Astrocyte of the cerebellum (primary cell): Measurements from ENCODE around the gene KIF1A.

ENCODE experiments used
- DNase-seq: peaks from one replicate; pipeline ENCODE4 v3.0.0-alpha.2; 2011; ENCODE audit warnings: low read depth
- H3K4me3 ChIP-seq: 2 replicates; pipeline ENCODE4 v1.5.1; 2011; ENCODE audit warnings: mild to moderate bottlenecking, low read depth, low read length, moderate library complexity
- in situ Hi-C: cut with HindIII; loops from 2 replicates; pipeline ENCODE4 v1.10.0; 2017; ENCODE audit warnings: low sequenced_read_pairs
- TF ChIP-seq, protein P1 (sequence below): IDR thresholded peaks from 2 replicates; pipeline ENCODE4 v1.5.1; 2012; ENCODE audit warnings: low read length, low read depth, moderate library complexity, mild to moderate bottlenecking; ENCODE audit errors: missing control alignments

KIF1A gene

DNA sequence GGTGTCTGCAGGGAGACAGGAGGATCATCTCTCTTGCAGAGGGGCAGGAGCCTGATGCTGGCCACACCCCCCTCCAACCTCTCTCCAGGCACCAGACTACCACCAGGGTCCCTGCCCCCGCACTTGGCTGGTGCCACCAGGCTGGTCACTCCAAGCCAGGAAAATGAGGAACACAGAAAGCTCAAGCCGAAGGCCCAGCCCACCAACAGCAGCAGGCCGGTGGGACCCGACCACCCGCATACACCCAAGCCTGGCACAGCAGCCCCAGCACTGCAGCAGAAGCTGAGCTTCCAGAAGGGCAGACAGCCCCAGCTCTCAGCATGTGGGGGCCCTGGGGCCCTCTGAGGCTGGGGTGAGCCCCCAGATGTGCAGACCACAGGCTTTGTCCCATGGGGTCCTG is 52.7 kb downstream of the KIF1A start:
- in situ Hi-C loops, result no loop called here
- TF ChIP-seq, protein P1, sequence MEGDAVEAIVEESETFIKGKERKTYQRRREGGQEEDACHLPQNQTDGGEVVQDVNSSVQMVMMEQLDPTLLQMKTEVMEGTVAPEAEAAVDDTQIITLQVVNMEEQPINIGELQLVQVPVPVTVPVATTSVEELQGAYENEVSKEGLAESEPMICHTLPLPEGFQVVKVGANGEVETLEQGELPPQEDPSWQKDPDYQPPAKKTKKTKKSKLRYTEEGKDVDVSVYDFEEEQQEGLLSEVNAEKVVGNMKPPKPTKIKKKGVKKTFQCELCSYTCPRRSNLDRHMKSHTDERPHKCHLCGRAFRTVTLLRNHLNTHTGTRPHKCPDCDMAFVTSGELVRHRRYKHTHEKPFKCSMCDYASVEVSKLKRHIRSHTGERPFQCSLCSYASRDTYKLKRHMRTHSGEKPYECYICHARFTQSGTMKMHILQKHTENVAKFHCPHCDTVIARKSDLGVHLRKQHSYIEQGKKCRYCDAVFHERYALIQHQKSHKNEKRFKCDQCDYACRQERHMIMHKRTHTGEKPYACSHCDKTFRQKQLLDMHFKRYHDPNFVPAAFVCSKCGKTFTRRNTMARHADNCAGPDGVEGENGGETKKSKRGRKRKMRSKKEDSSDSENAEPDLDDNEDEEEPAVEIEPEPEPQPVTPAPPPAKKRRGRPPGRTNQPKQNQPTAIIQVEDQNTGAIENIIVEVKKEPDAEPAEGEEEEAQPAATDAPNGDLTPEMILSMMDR, result no peak
- no peak overlapping the region for H3K4me3 ChIP-seq
- no peak for DNase-seq

DNA sequence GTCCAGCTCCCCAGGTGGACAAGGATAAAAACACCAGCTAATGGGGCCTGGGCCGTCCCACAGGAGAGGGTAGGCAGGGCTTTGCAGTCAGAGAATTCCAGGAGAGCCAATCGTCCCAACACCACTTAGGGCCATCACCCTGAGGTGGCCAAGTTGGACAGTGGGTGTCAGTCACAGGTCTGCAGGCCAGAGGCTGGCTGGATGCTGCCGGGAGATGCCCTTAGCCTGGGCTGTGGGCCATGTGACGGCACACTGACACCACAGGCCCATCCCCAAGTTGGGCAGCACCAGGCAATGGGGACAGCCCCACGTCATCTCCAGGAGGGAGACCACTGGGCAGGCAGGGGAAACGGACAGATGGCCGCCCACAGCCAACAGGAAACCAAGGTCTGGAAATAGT is 53.9 kb downstream of the KIF1A start:
- no peak overlapping the region for H3K4me3 ChIP-seq
- TF ChIP-seq, protein P1, result no peak
- no peak for DNase-seq
- in situ Hi-C loops, result no loop called here

DNA sequence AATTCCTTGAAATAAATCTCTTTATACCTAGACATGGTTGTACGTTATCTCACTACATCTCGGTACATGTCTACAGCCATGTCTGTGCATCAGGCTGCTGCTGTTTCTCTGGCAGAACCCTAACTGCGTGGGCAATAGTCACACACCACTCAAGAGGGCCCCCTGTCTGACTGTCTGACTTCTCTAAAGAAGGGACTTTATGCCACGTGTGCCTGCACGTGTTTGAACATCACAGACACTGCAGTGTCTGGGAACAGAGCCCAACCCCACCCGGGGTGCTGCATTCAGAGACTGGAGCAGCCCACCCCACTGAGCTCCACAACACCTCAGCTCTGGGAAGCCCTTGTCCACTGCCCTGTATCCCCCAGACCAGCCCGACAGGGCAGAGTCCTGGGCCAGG is 55.0 kb downstream of the KIF1A start:
- TF ChIP-seq, protein P1, result no peak
- no peak overlapping the region for H3K4me3 ChIP-seq
- in situ Hi-C loops, result no loop called here
- no peak for DNase-seq

DNA sequence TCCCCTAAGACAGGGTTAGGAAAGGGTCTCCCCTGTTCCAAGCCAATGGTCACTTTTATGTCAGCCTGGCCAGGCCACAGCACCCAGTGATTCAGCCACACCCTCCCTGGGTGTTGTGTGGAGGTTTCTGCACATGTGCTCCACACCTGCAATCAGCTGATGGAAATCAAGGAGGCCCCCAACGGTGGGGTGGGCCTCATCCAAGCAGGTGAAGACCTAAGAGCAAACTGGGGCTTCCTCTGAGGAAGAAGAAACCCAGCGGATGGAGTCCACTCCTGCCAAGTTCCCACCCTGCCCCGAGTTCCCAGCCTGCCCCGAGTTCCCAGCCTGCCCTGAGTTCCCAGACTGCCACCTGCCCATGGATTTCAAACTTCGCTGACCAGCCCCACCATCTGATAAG is 55.4 kb downstream of the KIF1A start:
- H3K4me3 ChIP-seq, result no peak overlapping the region
- in situ Hi-C loops, result no loop called here
- DNase-seq, result no peak
- TF ChIP-seq, protein P1, result no peak

DNA sequence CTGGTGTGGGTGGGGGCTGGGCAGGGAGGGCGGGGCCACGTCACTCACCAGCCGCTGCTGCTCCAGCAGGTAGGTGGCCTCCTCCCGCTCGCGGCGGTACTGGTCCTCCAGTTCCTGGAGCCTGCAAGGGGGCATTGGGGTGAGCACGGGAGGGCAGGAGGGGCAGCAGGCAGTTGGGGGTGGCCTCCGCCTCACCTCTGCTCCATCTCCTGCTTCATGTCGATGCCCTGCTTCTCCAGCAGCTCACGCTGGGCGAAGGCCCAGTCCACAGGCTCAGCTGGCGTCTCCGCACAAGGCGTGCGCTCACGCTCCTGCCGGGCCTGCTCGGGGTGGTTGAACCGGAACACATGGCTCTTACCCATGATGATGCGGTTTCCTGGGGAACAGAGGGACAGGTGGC is 57.0 kb downstream of the KIF1A start:
- no peak for DNase-seq
- TF ChIP-seq, protein P1, result no peak
- no peak overlapping the region for H3K4me3 ChIP-seq
- in situ Hi-C loops, result no loop called here

DNA sequence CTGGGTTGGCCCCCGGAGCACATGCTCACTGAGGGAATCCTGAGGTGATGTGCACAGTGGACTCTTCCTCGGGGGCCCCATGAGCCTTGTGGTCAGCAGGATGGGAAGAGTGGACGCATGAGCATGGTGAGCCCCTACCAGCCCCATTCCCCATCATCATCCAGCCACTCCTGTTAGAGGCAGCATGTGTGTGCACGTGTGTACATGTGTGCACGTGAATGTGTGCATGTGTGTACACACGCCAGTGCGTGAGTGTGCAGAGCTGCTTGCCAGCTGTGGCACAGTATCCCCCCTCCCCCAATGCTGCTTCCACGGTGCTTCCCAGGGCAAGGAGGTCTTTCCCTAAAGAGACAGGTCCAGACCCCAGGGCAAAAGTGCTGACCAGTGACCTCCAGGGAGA is 57.8 kb downstream of the KIF1A start:
- H3K4me3 ChIP-seq, result no peak overlapping the region
- DNase-seq, result no peak
- TF ChIP-seq, protein P1, result no peak
- in situ Hi-C loops, result no loop called here
